SK-N-SH (cell line): ENCODE data around the gene BRICD5. TPM values are rescaled to one million over a fixed set of nuclear protein-coding genes. Genes with fewer than 3 reads are reported as not detected.

Source experiments
- CTCF ChIA-PET: fragments of 300-600, 350-600 bp; formaldehyde crosslinking; extraction: SDS; loops from one replicate; lab custom pipeline; 2021; lab: Yijun Ruan, JAX
- POLR2A ChIA-PET: fragments of 350-600 bp; sonication (Branson Sonifier 250); formaldehyde crosslinking; extraction: SDS; loops from one replicate; lab custom pipeline; 2020; ENCODE audit warnings: antibody characterized with exemption, inconsistent platforms; lab: Yijun Ruan, JAX
- DNase-seq: peaks from one replicate; pipeline ENCODE4 v3.0.0; 2012
- H2AFZ ChIP-seq: fragments of 200-600 bp; sonication (generic); 2 replicates; pipeline ENCODE4 v1.8.1; 2016; ENCODE audit warnings: antibody characterized with exemption, mild to moderate bottlenecking, low read depth
- H3F3A ChIP-seq: fragments of 200-600 bp; sonication (generic); replicated peaks from 2 replicates; pipeline ENCODE3; 2016; ENCODE audit warnings: antibody characterized with exemption, mild to moderate bottlenecking; ENCODE audit not compliant: insufficient read depth
- H3K27ac ChIP-seq, 2 experiments: fragments of 200-500 bp in 1 of 2; fragments of 200-600 bp in 1 of 2; sonication (Bioruptor generic) in 1 of 2; sonication (generic), shearing (Covaris generic) in 1 of 2; 2 replicates each; pipeline versions ENCODE4 v1.5.1 to v1.6.1; 2014 to 2016; ENCODE audit warnings: low read depth in 2 of 2, inconsistent platforms in 1 of 2, low read length in 1 of 2, mild to moderate bottlenecking in 1 of 2, mixed read lengths in 1 of 2
- H3K27me3 ChIP-seq: fragments of 200-600 bp; sonication (generic), shearing (Covaris generic); 2 replicates; pipeline ENCODE4 v1.6.1; 2016; ENCODE audit warnings: mixed run types; ENCODE audit not compliant: insufficient read depth
- H3K36me3 ChIP-seq, 2 experiments: fragments of 200-500 bp in 1 of 2; fragments of 200-600 bp in 1 of 2; sonication (Bioruptor generic) in 1 of 2; sonication (generic) in 1 of 2; replicated peaks in 1 of 2; 2 replicates each; pipeline versions ENCODE3 to v1.5.1; 2014 to 2016; ENCODE audit warnings: low read length in 1 of 2, mild to moderate bottlenecking in 1 of 2; ENCODE audit not compliant: insufficient read depth in 2 of 2, control insufficient read depth in 1 of 2
- H3K4me1 ChIP-seq, 2 experiments: fragments of 200-500 bp in 1 of 2; fragments of 200-600 bp in 1 of 2; sonication (Bioruptor generic) in 1 of 2; sonication (generic), shearing (Covaris generic) in 1 of 2; 2 replicates each; pipeline versions ENCODE4 v1.5.1 to v1.6.1; 2014 to 2016; ENCODE audit warnings: low read depth in 1 of 2, low read length in 1 of 2, mixed run types in 1 of 2; ENCODE audit not compliant: insufficient read depth in 2 of 2, control insufficient read depth in 1 of 2
- H3K4me2 ChIP-seq: fragments of 200-600 bp; sonication (generic), shearing (Covaris generic); 2 replicates; pipeline ENCODE4 v1.6.1; 2017; ENCODE audit warnings: mixed run types
- H3K4me3 ChIP-seq, 2 experiments: fragments of 200-500 bp in 1 of 2; fragments of 200-600 bp in 1 of 2; sonication (Bioruptor generic) in 1 of 2; sonication (generic), shearing (Covaris generic) in 1 of 2; 2 replicates each; pipeline versions ENCODE4 v1.5.1 to v1.8.1; 2014 to 2016; ENCODE audit warnings: low read depth in 2 of 2, inconsistent platforms in 1 of 2, low read length in 1 of 2, mild to moderate bottlenecking in 1 of 2, mixed read lengths in 1 of 2, moderate library complexity in 1 of 2
- H3K79me2 ChIP-seq: fragments of 200-600 bp; sonication (generic); 2 replicates; pipeline ENCODE4 v1.8.1; 2017; ENCODE audit warnings: mild to moderate bottlenecking; ENCODE audit not compliant: insufficient read depth
- H3K9ac ChIP-seq: fragments of 200-600 bp; sonication (generic); 2 replicates; pipeline ENCODE4 v1.6.1; 2017; ENCODE audit warnings: mixed run types
- H3K9me2 ChIP-seq: fragments of 200-600 bp; sonication (generic); 2 replicates; pipeline ENCODE4 v1.6.1; 2017; ENCODE audit warnings: mixed run types
- H3K9me3 ChIP-seq: fragments of 200-600 bp; sonication (generic); 2 replicates; pipeline ENCODE4 v1.6.1; 2017; ENCODE audit warnings: mixed run types, mild to moderate bottlenecking, moderate library complexity
- H4K20me1 ChIP-seq: fragments of 200-600 bp; sonication (generic); 2 replicates; pipeline ENCODE4 v1.6.1; 2017; ENCODE audit warnings: mild to moderate bottlenecking, mixed run types; ENCODE audit not compliant: insufficient read depth
- CTCF ChIP-seq: fragments of 200-600 bp; sonication (generic); IDR thresholded peaks from 2 replicates; pipeline ENCODE4 v1.6.1; 2017; ENCODE audit warnings: antibody characterized with exemption, mild to moderate bottlenecking, moderate library complexity
- ELF1 ChIP-seq: IDR thresholded peaks from 2 replicates; pipeline ENCODE4 v1.4.0; 2012
- EP300 ChIP-seq, 2 experiments: IDR thresholded peaks; 2 replicates each; pipeline versions ENCODE4 v1.4.0 to v1.6.1; 2012; ENCODE audit warnings: borderline replicate concordance in 1 of 2, low read depth in 1 of 2, low read length in 1 of 2
- GABPA ChIP-seq: IDR thresholded peaks from 2 replicates; pipeline ENCODE4 v1.4.0; 2012; ENCODE audit warnings: low read depth, mild to moderate bottlenecking
- GATA2 ChIP-seq: sonication (generic); formaldehyde crosslinking; IDR thresholded peaks from 2 replicates; pipeline ENCODE4 v1.5.0; 2020; ENCODE audit warnings: mild to moderate bottlenecking, missing genetic modification reagents
- JUND ChIP-seq: IDR thresholded peaks from 2 replicates; pipeline ENCODE4 v1.4.0; 2012
- POLR2AphosphoS5 ChIP-seq: IDR thresholded peaks from 2 replicates; pipeline ENCODE4 v1.6.1; 2012; ENCODE audit warnings: low read depth, low read length
- RCOR1 ChIP-seq: fragments of 150-350 bp; IDR thresholded peaks from 2 replicates; pipeline ENCODE4 v1.6.1; 2017; ENCODE audit warnings: antibody characterized with exemption, low read length
- REST ChIP-seq: IDR thresholded peaks from 2 replicates; pipeline ENCODE4 v1.6.1; 2012; ENCODE audit warnings: mild to moderate bottlenecking, low read depth, low read length, moderate library complexity
- RFX5 ChIP-seq: IDR thresholded peaks from 2 replicates; pipeline ENCODE4 v1.6.1; 2012; ENCODE audit warnings: mild to moderate bottlenecking, improper control_type of control experiment, low read length
- RXRA ChIP-seq: IDR thresholded peaks from 2 replicates; pipeline ENCODE4 v1.4.0; 2012; ENCODE audit warnings: low read depth, mild to moderate bottlenecking, borderline replicate concordance
- SIN3A ChIP-seq: IDR thresholded peaks from 2 replicates; pipeline ENCODE4 v1.6.1; 2012; ENCODE audit warnings: low read depth, mild to moderate bottlenecking, low read length, moderate library complexity, borderline replicate concordance
- SMC3 ChIP-seq: IDR thresholded peaks from 2 replicates; pipeline ENCODE4 v1.6.1; 2012; ENCODE audit warnings: low read depth, low read length, improper control_type of control experiment
- TCF12 ChIP-seq: IDR thresholded peaks from 2 replicates; pipeline ENCODE4 v1.4.0; 2012
- TEAD4 ChIP-seq: IDR thresholded peaks from 2 replicates; pipeline ENCODE4 v1.4.0; 2012; ENCODE audit warnings: mild to moderate bottlenecking, borderline replicate concordance; ENCODE audit not compliant: insufficient read depth
- YY1 ChIP-seq: IDR thresholded peaks from 2 replicates; pipeline ENCODE4 v1.4.0; 2012; ENCODE audit warnings: low read depth, mild to moderate bottlenecking
- WGBS: methylation state at CpG from one replicate; pipeline ENCODE4 v1.1.6; 2017; ENCODE audit warnings: low lambda C conversion rate; 5-methylcytosine and 5-hydroxymethylcytosine counted together
- polyA plus RNA-seq, 3 experiments: library from polyadenylated mRNA; depleted of rRNA; stranded (reverse); fragments of >200 nt; gene quantifications; 2 replicates each; pipeline ENCODE4 v1.2.3, GENCODE V29; 2012
- TF ChIP-seq, protein P1 (sequence below): IDR thresholded peaks from 2 replicates; pipeline ENCODE4 v1.4.0; 2012; ENCODE audit warnings: low read depth, borderline replicate concordance
- TF ChIP-seq, protein P2 (sequence below): IDR thresholded peaks from 2 replicates; pipeline ENCODE4 v1.4.0; 2012; ENCODE audit warnings: low read depth
- TF ChIP-seq, protein P3 (sequence below): fragments of 150-350 bp; IDR thresholded peaks from 2 replicates; pipeline ENCODE4 v1.6.1; 2016; ENCODE audit warnings: mild to moderate bottlenecking, low read depth, low read length
- TF ChIP-seq, protein P4 (sequence below): IDR thresholded peaks from 2 replicates; pipeline ENCODE4; 2012

The BRICD5 gene
- polyA plus RNA-seq, 1 of the 3 experiments (the other 2 are of a cell fraction), result 2.3 TPM

DNA sequence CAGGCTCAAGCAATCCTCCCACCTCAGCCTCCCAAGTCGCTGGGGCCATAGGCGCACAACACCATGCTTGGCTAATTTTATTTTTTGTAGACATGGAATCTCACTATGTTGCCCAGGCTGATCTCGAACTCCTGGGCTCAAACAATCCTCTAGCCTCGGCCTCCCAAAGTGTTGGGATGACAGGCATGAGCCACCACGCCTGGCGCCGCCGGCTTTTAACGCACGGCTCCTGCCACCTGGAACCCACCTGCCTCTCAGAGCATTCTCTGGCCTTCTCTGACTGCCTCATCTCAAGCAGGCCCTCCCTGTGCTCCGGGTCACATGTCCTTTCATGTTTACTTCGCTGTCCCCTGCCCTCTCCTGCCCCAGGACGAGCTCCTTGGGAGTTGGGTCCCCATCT, 24.6 kb downstream of the BRICD5 start:
- ChIA-PET POLR2A (no interaction called here), CTCF (interaction anchor here (1.5 to 3.9 kb wide), 2 partner anchors 9 to 164 kb away, joined by 3 to 19 read pairs; partner anchors contain the start of gene CASKIN1)
- no peak for DNase-seq
- Histone ChIP-seq H2AFZ (no peak overlapping the region), H4K20me1 (no peaks in the 10 kb centered on the region), H3K4me1 (no peaks in the 10 kb centered on the region), H3K4me2 (no peak overlapping the region), H3K36me3 (peaks cover 0 to 2% of the 10 kb centered on the region in 2 experiments), H3F3A (no peaks in the 10 kb centered on the region), H3K9ac (no peak overlapping the region), H3K9me2 (no peaks in the 10 kb centered on the region), H3K9me3 (no peaks in the 10 kb centered on the region), H3K4me3 (no peak overlapping the region), H3K79me2 (no peaks in the 10 kb centered on the region), H3K27me3 (no peaks in the 10 kb centered on the region), H3K27ac (no peak overlapping the region)
- 98% methylated on average over 13 of the region's 13 CpGs for WGBS
- TF ChIP-seq, protein P1, sequence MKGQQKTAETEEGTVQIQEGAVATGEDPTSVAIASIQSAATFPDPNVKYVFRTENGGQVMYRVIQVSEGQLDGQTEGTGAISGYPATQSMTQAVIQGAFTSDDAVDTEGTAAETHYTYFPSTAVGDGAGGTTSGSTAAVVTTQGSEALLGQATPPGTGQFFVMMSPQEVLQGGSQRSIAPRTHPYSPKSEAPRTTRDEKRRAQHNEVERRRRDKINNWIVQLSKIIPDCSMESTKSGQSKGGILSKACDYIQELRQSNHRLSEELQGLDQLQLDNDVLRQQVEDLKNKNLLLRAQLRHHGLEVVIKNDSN, result no peak
- no peak for TF ChIP-seq REST
- no peak for TF ChIP-seq TCF12
- TF ChIP-seq JUND, result no peak
- TF ChIP-seq YY1, result no peak
- no peak for TF ChIP-seq GABPA
- no peak for TF ChIP-seq GATA2 (CRISPR knock-in tag)
- no peak for TF ChIP-seq TEAD4
- TF ChIP-seq, protein P2, sequence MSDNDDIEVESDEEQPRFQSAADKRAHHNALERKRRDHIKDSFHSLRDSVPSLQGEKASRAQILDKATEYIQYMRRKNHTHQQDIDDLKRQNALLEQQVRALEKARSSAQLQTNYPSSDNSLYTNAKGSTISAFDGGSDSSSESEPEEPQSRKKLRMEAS, result no peak
- no peak for TF ChIP-seq POLR2AphosphoS5
- no peak for TF ChIP-seq EP300 (IDR thresholded peaks at IDR 0.05; ENCODE audit: borderline replicate concordance in 1 of 2, low read depth in 1 of 2, low read length in 1 of 2)
- no peak for TF ChIP-seq RXRA
- no peak for TF ChIP-seq CTCF
- TF ChIP-seq, protein P3, sequence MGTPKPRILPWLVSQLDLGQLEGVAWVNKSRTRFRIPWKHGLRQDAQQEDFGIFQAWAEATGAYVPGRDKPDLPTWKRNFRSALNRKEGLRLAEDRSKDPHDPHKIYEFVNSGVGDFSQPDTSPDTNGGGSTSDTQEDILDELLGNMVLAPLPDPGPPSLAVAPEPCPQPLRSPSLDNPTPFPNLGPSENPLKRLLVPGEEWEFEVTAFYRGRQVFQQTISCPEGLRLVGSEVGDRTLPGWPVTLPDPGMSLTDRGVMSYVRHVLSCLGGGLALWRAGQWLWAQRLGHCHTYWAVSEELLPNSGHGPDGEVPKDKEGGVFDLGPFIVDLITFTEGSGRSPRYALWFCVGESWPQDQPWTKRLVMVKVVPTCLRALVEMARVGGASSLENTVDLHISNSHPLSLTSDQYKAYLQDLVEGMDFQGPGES, result no peak
- TF ChIP-seq SMC3, result no peak
- no peak for TF ChIP-seq SIN3A
- TF ChIP-seq ELF1, result no peak
- TF ChIP-seq, protein P4, sequence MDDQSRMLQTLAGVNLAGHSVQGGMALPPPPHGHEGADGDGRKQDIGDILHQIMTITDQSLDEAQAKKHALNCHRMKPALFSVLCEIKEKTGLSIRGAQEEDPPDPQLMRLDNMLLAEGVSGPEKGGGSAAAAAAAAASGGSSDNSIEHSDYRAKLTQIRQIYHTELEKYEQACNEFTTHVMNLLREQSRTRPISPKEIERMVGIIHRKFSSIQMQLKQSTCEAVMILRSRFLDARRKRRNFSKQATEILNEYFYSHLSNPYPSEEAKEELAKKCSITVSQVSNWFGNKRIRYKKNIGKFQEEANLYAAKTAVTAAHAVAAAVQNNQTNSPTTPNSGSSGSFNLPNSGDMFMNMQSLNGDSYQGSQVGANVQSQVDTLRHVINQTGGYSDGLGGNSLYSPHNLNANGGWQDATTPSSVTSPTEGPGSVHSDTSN, result no peak
- TF ChIP-seq RCOR1, result no peak
- no peak for TF ChIP-seq RFX5
